Activated CD8-positive, alpha-beta memory T cell treated with anti-CD3 and anti-CD28 coated beads for 4 hours (primary cell): ENCODE results near the gene ZBTB25.

Experiments used
- DNase-seq, 2 donors: peaks; one replicate each; pipeline ENCODE4 v3.0.0-alpha.2; 2020; ENCODE audit warnings: low read depth in 2 of 2

Gene ZBTB25

GRCh38 chr14:64476438-64476837, 27.2 kb downstream of the ZBTB25 start:
- no peak for DNase-seq

- no peak for DNase-seq
Measured at GRCh38 chr14:64475585-64476273, 27.9 kb downstream of the ZBTB25 start.

- no peak for DNase-seq
Measured at GRCh38 chr14:64474698-64475097, 28.9 kb downstream of the ZBTB25 start.

DNA sequence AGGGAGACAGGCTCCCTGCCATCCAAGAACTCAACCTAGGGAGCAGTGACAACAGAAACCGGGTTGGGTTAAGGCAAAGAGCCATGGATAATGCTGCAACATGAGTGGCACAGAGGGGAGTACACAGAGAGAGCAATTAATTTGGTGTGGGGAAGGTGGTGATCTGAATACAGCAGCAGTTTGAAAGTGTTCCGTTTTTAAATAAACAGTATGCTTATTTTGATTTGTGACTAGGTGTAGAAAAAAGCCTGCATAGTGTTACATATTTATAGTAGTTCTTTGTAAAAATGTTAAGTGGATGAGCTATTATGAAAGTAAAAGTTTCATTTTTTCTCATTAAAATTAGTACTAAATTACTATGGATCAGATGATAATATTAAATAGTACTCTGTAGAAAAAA, 29.6 kb downstream of the ZBTB25 start:
- no peak for DNase-seq

DNA sequence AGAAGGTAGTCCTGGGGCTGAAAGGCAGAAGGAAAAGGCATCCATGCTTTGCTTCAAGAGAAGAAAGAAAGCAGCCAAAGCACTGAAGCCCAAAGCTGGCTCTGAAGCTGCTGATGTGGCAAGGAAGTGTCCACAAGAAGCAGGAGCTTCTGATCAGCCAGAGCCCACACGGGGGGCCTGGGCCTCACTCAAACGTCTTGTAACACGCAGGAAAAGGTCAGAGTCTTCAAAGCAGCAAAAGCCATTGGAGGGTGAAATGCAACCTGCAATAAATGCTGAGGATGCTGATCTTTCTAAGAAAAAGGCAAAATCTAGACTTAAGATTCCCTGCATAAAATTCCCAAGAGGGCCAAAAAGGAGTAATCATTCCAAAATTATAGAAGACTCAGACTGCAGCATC, 35.2 kb downstream of the ZBTB25 start:
- no peak for DNase-seq

- no peak for DNase-seq
Measured at GRCh38 chr14:64467566-64467965, 36.1 kb downstream of the ZBTB25 start.

- no peak for DNase-seq
Measured at GRCh38 chr14:64467101-64467500, 36.5 kb downstream of the ZBTB25 start.

DNA sequence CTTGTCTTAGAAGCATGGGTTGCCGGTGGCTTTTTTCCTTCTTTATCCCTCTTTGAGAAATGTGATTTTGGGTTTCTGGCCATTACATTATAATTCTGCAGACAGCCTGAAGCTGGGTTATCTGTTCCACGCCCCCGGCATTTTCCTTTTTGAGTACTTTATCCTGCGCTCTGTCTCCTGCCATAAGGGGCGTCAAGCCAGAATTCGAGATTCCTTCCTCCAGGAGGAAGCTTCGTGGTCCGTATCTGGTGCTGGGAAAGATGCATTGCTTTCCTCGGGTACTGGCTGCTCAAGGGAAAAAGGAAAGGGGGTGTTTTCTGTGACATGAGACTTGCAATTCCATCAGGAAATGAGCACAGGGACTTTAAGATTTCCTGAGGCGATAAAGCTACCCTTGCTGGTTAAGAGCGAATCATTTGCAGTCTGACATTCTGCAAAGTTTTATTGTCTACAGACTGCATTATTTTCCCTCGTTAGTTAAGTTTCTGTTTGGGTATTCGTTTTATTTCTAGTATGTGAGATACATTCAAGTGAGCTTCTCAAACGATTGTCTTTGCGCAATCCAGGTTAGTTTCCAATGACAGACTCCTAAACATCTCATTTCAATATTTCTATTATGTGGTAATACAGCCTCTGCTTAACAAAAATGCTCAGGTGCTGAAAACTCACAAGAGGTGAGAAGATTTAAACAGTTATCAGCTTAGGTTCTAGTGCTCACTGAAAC, 37.6 kb downstream of the ZBTB25 start:
- DNase-seq: no peak

- DNase-seq: peak; percentile 19 to 33
Measured at GRCh38 chr14:64465191-64465822, 38.3 kb downstream of the ZBTB25 start, which contains the start of gene AKAP5. AKAP5 (plus strand) TSS chr14:64465499; CDS start chr14:64468395, 2,896 bp downstream.

DNA sequence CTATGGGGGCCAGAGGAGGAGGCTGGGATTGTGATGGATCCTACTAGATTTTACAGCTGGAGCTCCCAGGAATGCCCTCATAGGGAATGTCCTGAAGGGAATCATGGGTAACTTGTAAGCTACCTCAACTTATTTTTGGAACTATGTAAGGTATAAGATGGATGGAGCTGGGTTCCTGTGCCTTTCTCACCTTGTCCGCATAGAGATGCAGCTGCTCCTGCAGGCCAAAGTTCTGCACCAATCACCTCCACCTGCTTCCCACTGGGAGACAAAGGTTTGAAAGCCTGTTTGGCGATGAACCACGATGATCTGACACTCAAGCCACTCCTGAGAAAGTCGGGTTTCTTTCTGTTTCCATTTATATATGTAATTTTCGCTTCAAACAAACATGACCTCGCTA, 39.0 kb downstream of the ZBTB25 start:
- no peak for DNase-seq

DNA sequence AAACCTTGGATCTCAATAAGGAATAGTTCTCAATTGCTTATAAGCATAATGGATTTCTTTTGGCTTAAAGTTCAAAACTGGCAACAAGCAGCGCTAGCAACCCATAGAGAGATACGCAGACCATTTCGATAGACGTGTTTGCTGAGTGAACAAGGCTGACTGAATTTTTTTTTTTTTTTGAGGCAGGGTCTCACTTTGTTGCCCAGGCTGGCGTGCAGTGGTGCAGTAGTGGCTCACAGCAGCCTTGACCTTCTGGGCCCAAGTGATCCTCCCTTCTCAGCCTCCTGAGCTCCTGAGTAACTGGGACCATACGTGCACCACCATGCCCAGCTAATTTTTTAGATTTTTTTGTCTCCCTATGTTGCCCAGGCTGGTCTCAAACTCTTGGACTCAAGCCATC, 39.8 kb downstream of the ZBTB25 start:
- no peak for DNase-seq

DNA sequence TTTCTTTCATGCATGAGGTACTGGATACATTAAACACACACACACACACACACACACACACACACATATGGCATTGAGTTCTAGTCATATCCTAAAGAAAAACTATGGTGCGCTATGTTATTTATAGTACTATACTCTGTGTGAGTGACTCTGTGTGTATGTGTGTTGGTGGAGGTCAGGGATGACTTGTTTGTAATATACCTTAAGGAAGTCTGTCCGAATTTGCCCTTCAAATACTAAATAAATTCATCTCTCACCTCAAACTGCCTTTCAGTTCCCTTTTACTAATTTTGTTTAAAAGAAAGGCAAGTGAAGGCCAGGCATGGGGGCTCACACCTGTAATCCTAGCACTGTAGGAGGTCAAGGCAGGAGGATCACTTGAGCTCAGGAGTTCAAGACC, 40.4 kb downstream of the ZBTB25 start:
- no peak for DNase-seq

DNA sequence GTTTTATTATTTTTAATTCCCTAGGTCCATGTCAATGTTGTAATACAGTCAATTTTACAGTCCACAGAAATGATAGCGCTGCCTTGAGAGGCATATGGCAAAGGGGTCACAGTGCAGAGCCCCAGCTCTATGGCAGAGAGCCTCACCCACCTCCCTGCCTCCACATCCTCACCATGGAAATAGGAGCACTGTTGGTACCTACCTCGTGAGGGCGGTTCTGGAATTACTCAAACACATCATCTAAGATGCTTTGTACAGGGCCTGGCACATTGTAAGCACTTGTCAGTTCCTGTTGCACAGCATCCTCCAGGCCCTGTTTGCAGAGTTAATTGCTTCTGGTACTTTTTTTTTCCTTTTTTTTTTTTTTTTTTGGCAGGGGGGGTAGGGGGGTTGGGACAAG, 42.4 kb downstream of the ZBTB25 start:
- no peak for DNase-seq

DNA sequence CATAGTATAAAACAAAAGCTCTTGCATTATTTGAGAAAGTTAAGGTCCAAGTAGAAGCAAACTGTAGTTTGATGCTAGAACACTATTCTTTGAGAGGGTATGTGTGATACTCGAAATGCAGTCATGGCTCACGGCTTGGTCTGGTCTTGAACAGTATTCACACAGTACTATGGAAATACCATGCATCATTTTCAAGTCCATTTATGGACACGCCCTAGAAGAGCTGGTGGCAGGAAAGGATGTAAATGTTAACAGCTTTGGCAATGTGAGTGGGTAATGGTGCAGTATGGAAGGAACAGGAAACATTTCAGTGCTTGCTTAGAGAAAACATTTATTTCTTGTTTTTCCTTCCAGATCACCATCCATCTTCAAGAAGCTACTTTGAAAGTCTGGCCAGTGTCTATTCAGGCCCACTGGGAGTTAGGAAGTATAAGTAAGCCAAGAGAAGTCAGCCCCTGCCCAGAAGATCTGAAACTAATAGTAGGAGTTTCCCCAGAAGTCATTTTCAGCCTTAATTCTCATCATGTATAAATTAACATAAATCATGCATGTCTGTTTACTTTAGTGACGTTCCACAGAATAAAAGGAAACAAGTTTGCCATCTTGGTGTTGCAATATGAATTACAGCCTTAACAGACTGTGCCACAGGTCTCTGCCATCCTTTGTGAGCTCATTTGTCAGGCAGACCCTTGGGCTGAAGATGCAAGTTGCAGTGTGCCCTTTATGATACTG, 44.1 kb downstream of the ZBTB25 start:
- DNase-seq: no peak

GRCh38 chr14:64454671-64455070, 49.0 kb downstream of the ZBTB25 start:
- DNase-seq: no peak

GRCh38 chr14:64450255-64450654, 53.4 kb downstream of the ZBTB25 start:
- no peak for DNase-seq

GRCh38 chr14:64447876-64448670, 55.6 kb downstream of the ZBTB25 start:
- no peak for DNase-seq

- peak in 1 of 2 donors; percentile 19 for DNase-seq
Measured at GRCh38 chr14:64444984-64445845, 58.4 kb downstream of the ZBTB25 start.

- no peak for DNase-seq
Measured at GRCh38 chr14:64444140-64444539, 59.5 kb downstream of the ZBTB25 start.

GRCh38 chr14:64442300-64442988, 61.2 kb downstream of the ZBTB25 start:
- no peak for DNase-seq
